OCI-LY3 (cell line): ENCODE results near the gene ALDOB.

ENCODE experiments used
- H2AFZ ChIP-seq: fragments of 200-600, 300-600 bp; shearing (Covaris generic); 2 replicates; pipeline ENCODE4 v1.6.0; 2014; ENCODE audit warnings: antibody characterized with exemption, low read depth, low read length
- H3K27ac ChIP-seq: fragments of 200-600, 300-600 bp; sonication (generic); 2 replicates; pipeline ENCODE4 v1.5.1; 2014; ENCODE audit warnings: mild to moderate bottlenecking, low read length, moderate library complexity, mixed read lengths
- H3K27me3 ChIP-seq: fragments of 200-600, 300-600 bp; sonication (generic); 2 replicates; pipeline ENCODE4 v1.6.1; 2014; ENCODE audit warnings: low read depth, low read length, mixed read lengths
- H3K36me3 ChIP-seq: fragments of 200-600, 300-600 bp; sonication (generic); replicated peaks from 2 replicates; pipeline ENCODE3; 2014; ENCODE audit warnings: low read depth, low read length, mixed read lengths
- H3K4me1 ChIP-seq: fragments of 300-600, 200-600 bp; sonication (generic); 2 replicates; pipeline ENCODE4 v1.6.1; 2014; ENCODE audit warnings: low read length, mixed read lengths
- H3K4me2 ChIP-seq: fragments of 200-600, 300-600 bp; sonication (generic); 2 replicates; pipeline ENCODE4 v1.6.1; 2014; ENCODE audit warnings: low read length, mixed read lengths
- H3K4me3 ChIP-seq: fragments of 300-600, 200-600 bp; sonication (generic); 2 replicates; pipeline ENCODE4 v1.5.1; 2014; ENCODE audit warnings: antibody characterized with exemption, mild to moderate bottlenecking, low read length, moderate library complexity
- H3K79me2 ChIP-seq: fragments of 300-600, 200-600 bp; shearing (Covaris generic); 2 replicates; pipeline ENCODE4 v1.6.1; 2014; ENCODE audit warnings: mild to moderate bottlenecking, low read length, mixed read lengths
- H3K9ac ChIP-seq: fragments of 300-600, 200-600 bp; shearing (Covaris generic); 2 replicates; pipeline ENCODE4 v1.6.0; 2014; ENCODE audit warnings: mild to moderate bottlenecking, low read length, moderate library complexity
- H3K9me3 ChIP-seq: fragments of 200-600, 300-600 bp; shearing (Covaris generic); 2 replicates; pipeline ENCODE4 v1.6.1; 2014; ENCODE audit warnings: low read length, mixed read lengths; ENCODE audit not compliant: insufficient read depth
- H4K20me1 ChIP-seq: fragments of 200-600, 300-600 bp; sonication (generic); 2 replicates; pipeline ENCODE4 v1.6.1; 2016; ENCODE audit warnings: low read length, mixed read lengths; ENCODE audit not compliant: insufficient read depth
- EZH2phosphoT487 ChIP-seq: fragments of 200-600 bp; shearing (Covaris generic); IDR thresholded peaks from 2 replicates; pipeline ENCODE4 v1.6.1; 2018; ENCODE audit warnings: antibody characterized with exemption, mixed run types, low read depth
- TF ChIP-seq, protein P1 (sequence below): fragments of 200-600, 300-600 bp; sonication (generic); IDR thresholded peaks from 2 replicates; pipeline ENCODE4 v1.5.1; 2014; ENCODE audit warnings: antibody characterized with exemption, low read length, low read depth

ALDOB gene

DNA sequence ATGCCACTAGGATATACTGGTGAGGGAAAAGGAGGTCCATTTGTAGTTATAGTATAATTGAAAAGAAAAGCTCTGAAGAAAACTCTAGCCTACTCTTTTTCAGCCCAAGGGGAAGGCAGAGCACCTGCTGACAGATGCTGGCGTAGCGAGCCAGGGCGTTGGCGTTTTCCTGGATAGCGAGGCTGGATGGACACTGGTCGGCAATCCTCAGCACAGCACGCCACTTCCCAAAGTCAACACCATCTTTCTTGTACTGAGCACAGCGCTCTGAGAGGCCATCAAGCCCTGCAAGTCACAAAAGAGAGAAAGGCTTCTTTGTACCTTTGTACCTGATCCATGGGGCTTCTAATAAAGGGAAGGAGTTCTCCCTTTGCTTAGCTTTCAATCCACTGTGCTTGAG, 8.2 kb downstream of the ALDOB start:
- Histone ChIP-seq H3K9me3 (no peaks in the 10 kb centered on the region), H3K27me3 (no peaks in the 10 kb centered on the region), H3K9ac (no peak overlapping the region), H3K36me3 (no peaks in the 10 kb centered on the region), H3K27ac (no peak overlapping the region), H4K20me1 (no peaks in the 10 kb centered on the region), H3K4me3 (no peak overlapping the region), H2AFZ (no peak overlapping the region), H3K4me1 (peaks cover 11% of the 10 kb centered on the region), H3K79me2 (no peaks in the 10 kb centered on the region), H3K4me2 (no peak overlapping the region)
- TF ChIP-seq, protein P1, sequence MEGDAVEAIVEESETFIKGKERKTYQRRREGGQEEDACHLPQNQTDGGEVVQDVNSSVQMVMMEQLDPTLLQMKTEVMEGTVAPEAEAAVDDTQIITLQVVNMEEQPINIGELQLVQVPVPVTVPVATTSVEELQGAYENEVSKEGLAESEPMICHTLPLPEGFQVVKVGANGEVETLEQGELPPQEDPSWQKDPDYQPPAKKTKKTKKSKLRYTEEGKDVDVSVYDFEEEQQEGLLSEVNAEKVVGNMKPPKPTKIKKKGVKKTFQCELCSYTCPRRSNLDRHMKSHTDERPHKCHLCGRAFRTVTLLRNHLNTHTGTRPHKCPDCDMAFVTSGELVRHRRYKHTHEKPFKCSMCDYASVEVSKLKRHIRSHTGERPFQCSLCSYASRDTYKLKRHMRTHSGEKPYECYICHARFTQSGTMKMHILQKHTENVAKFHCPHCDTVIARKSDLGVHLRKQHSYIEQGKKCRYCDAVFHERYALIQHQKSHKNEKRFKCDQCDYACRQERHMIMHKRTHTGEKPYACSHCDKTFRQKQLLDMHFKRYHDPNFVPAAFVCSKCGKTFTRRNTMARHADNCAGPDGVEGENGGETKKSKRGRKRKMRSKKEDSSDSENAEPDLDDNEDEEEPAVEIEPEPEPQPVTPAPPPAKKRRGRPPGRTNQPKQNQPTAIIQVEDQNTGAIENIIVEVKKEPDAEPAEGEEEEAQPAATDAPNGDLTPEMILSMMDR = no peak
- TF ChIP-seq EZH2phosphoT487 = no peak

DNA sequence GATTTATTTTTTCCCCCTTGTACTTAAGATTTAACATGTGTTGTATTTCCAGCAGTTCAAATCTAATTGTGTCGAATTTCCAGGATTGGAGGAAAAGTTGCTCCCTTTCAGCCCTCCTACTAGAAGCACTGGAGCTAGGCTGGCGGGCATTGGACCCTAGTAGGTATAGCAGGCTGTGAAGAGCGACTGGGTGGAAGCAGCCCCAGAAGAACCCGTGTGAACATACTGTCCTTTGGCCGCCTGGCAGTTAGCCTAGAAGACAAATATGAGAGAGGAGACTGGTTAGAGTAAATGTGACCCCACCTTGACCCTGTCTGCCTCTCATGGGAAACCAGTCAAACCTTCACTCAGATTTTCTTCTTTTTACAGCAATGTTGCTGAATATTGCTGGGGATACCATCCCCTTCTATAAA, 13.9 kb downstream of the ALDOB start:
- Histone ChIP-seq H4K20me1 (no peaks in the 10 kb centered on the region), H3K4me1 (peaks cover 20% of the 10 kb centered on the region), H3K27ac (no peak overlapping the region), H3K4me2 (no peak overlapping the region), H3K36me3 (no peaks in the 10 kb centered on the region), H2AFZ (no peak overlapping the region), H3K27me3 (no peaks in the 10 kb centered on the region), H3K9ac (no peak overlapping the region), H3K4me3 (no peak overlapping the region), H3K9me3 (no peaks in the 10 kb centered on the region), H3K79me2 (no peaks in the 10 kb centered on the region)
- TF ChIP-seq, protein P1 = no peak
- TF ChIP-seq EZH2phosphoT487 = no peak

GRCh38 chr9:101419863-101420262, 15.7 kb downstream of the ALDOB start:
- TF ChIP-seq EZH2phosphoT487 = no peak
- TF ChIP-seq, protein P1 = no peak
- no peak overlapping the region for H3K27ac ChIP-seq
- H4K20me1 ChIP-seq = no peaks in the 10 kb centered on the region
- no peak overlapping the region for H3K4me3 ChIP-seq
- no peak overlapping the region for H2AFZ ChIP-seq
- 0 out of 2 replicates have a peak overlapping the region, but pooled peaks have one; percentile 53 for H3K4me2 ChIP-seq
- H3K4me1 ChIP-seq = peaks cover 20% of the 10 kb centered on the region
- H3K79me2 ChIP-seq = no peaks in the 10 kb centered on the region
- H3K36me3 ChIP-seq = no peaks in the 10 kb centered on the region
- no peaks in the 10 kb centered on the region for H3K27me3 ChIP-seq
- no peak overlapping the region for H3K9ac ChIP-seq
- no peaks in the 10 kb centered on the region for H3K9me3 ChIP-seq

DNA sequence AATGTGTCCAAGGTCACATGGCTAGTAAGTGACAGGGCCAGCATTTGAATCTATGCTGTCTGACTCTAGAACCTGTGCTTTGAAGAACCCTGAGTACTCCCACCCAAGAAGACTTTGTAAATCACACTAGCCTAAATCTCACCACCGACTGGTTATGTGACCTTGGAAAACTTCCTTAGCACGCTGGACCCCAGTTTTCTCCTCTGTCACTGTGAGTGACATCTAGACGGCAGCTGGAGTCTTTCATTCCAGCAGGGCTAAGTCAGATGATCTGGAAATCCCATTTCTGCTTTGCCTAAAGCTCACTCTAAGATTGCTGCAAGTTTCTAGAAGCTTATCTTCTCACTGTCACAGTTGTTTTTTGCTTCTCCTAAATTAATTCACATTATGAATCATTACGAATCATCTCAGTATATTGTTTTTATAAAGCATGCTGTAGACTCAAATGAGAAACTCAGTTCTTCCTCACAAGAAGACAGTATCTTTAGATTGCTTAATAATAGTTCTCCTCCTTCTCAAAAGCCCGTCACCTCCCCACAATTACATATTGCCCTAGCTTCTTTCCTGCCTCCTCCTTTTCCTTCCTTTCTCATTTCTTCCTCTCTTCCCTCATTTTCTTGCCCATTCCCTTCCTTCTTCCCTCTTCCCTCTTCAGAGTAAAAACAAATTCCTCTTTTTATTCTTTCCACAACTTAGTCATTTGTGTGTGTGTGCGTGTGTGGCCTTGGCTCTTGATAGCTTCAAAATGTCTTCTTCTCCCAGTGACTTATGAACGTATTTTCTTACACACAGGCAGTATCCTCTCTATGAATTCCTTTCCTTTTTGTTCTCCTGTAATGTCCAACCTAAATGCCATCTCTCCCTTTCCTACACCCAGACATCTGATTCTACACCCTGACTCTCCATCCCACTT, 16.8 kb downstream of the ALDOB start:
- H3K27ac ChIP-seq = 0 out of 2 replicates have a peak overlapping the region, but pooled peaks have one; percentile 10
- peak overlapping the region; percentile 34 for H3K4me3 ChIP-seq
- H3K27me3 ChIP-seq = no peaks in the 10 kb centered on the region
- no peaks in the 10 kb centered on the region for H3K79me2 ChIP-seq
- peaks cover 20% of the 10 kb centered on the region for H3K4me1 ChIP-seq
- no peaks in the 10 kb centered on the region for H3K36me3 ChIP-seq
- H3K4me2 ChIP-seq = peak overlapping the region; percentile 53
- peak overlapping the region; percentile 16; the same call in 1 of the 2 replicates for H3K9ac ChIP-seq
- no peaks in the 10 kb centered on the region for H4K20me1 ChIP-seq
- H3K9me3 ChIP-seq = no peaks in the 10 kb centered on the region
- TF ChIP-seq EZH2phosphoT487 = no peak
- TF ChIP-seq, protein P1 = no peak
- H2AFZ ChIP-seq = no peak overlapping the region
